HK-2 (cell line): ENCODE data around the gene KLHL11.
"Not testable (repeated sequence)": the region's sequence is repeated elsewhere in the genome, so short reads cannot be mapped to it uniquely, and the experiment has no call there.

Source experiments
- DNase-seq: peaks from one replicate; pipeline ENCODE4 v3.0.0-alpha.2; 2018; ENCODE audit not compliant: unreplicated experiment

The KLHL11 gene

DNA sequence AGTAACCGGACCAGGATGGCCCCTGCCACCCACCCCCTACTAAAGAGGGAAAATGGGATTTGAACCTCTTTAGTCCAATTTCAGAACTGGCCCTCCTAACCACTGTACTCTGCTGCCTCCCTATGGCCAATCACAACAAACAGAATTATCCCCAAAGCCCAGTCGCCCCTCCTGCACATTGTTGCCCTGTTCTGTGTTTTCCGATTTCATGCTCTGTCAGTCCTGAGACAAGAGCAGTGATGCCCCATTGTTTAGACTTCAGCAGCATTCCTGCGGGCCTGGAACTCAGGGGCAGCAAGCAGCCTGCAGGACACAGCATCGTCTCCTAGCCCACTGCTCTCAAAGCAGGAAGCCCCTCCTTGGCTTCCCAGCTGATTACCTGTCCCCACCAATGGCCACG is 20.5 kb upstream of the KLHL11 start:
- no peak for DNase-seq

DNA sequence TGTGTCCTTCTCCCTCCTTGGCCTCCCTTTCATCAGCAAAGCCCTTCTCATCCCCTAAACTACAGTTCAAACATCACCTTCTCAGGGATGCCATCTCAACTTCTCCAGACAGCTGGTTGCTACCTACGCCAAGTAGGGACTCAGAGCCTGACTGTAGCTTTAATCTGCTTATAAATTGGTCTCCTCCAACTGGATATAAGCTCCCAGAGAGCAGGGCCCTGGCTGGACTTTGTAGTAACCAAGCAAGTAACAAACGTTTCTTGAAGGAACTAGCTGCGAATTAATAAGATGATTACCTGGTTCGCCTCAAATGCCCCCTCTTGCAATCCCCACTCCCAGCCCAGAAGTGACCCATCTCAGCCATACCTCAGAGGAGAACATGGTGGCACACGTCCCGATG is 17.5 kb upstream of the KLHL11 start:
- DNase-seq = no peak

DNA sequence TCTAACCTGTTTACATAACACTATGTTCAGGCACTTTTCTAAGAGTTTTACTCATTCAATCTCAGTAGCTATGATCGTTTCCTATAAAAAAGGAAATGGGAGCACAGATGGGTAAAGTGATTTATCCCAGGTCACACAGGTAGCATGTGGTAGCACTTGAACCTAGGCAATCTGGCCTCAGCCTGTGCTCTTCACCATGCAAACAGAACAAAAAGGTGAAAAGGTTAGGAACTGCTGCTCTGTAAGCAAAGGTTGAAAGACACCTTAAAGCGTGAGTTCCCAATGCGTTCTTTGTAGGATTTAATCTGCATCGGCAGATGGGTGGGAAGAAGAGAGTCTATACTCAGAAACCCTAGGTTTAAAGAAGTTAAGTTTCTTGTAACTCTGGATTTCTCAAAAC is 14.9 kb upstream of the KLHL11 start:
- DNase-seq = no peak

DNA sequence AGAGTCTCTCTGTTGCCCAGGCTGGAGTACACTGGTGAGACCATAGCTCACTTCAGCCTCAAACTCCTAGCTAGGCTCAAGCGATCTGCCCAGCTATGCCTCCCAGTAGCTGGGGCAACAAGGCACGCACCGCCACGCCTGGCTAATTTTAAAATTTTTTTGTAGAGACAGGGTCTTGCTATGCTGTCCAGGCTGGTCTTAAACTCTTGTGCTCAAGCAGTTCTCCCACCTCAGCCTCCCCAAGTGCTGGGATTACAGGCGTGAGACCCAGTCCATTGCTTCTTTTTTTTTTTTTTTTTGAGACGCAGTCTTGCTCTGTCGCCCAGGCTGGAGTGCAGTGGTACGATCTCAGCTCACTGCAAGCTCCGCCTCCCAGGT is 9.1 kb upstream of the KLHL11 start:
- not testable (repeated sequence) for DNase-seq

DNA sequence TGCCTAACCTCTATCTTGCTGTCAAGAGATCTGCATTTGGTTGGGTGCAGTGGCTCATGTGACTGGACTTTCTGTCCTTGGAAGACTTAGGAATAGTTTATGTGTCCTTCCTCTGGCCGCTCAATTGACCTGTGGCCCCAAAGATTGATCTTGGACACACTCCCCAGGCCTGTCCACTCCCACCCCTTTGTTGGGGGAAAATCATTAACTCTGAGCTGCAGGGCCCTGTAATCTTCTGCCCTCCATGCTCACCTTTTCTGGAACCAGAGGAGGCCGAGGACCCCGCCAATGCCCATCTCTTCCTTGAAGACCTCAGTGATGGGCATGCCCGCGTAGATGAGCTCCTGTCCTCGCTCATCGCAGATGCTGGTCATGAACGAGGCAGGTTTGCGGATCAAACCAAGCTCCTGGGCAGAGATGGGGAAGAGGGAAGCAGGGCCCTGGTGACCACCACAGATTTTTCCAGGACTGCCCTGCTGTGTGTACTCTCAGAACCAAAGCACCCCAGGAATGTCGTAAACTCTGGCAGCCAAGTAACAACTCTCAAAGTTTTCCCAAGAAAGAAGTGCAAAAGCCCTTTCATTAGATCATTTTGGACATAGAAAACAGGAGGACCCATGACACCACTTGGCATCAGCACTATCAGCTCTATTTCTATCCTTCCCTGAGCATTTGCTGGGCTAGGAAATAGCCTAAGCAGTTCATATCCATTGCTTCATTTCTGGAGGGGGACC is 8.5 kb upstream of the KLHL11 start:
- no peak for DNase-seq

DNA sequence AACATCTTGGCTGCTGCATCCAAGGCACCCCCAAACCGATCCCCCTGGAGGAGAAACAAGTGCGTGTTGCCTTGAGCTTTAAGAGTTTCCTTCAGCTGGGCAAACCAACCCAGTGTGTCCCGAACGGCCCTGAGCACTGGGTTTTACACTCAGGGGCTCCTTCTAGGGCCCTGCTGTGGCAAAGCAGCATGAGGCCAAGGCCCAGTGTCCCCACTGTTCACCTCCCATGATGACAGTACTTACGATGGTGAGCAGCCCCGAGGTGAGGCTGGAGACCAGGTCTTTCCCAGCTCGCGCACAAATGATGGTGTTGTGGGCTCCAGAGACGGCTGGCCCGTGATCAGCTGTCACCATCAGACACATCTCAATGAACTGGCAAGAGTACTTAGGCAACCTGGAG is 6.6 kb upstream of the KLHL11 start:
- no peak for DNase-seq

DNA sequence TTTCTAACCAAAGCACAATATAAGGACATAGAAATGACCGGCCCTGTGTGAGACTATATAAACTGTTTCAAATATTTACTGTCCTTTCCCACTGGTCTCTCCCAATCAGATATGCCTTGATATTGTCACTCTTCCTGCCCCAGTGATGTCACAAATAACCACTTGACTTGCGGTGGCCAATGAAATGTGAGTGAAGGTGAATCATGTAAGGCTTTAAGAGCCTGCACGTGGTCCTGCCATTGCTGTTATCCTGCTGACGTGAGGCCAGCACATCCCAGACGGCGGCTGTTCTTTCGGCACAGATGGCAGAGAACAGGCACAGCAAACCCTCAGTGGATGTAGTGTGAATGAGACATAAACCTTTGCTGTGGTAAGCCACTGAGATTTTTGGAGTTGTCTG is 5.4 kb upstream of the KLHL11 start:
- DNase-seq = no peak

DNA sequence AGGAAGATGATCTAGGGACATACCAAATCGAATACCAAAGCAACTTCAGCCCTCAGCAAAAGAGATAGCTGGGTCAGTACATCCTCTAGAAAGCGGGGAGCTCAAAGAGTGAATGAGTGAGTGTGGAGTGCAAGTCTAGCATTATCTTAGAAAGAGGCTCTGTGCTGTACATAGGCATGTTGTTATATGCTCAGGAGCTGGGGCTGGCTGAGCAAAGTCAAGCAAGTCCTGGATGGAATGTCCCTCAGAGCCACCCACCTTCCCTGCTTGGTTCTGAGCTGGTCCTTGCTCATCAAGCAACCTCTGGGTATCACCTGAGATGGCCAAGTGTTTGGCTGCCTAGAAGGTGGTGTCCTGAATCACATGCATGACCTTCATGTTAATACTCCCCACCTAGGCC is 4.9 kb upstream of the KLHL11 start:
- DNase-seq = no peak

DNA sequence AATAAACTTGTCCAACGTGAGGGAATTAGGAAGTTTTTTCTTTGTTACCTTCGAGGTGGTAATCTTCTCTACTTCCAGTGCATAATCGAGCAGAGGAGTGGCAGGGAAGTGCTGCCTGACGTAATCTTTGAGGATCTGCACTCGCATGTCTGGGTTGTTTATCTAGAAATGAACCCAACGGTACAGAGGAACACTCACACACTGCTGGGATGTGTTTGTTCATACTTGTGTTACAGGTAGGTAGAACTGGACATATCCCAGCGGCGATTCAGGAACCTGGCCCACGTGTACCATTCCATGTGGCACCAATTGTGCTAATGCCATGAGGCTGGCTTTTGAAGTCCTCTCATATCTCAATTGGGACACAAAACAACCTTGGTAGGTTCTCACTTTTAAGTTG is 4.2 kb upstream of the KLHL11 start:
- DNase-seq = no peak

DNA sequence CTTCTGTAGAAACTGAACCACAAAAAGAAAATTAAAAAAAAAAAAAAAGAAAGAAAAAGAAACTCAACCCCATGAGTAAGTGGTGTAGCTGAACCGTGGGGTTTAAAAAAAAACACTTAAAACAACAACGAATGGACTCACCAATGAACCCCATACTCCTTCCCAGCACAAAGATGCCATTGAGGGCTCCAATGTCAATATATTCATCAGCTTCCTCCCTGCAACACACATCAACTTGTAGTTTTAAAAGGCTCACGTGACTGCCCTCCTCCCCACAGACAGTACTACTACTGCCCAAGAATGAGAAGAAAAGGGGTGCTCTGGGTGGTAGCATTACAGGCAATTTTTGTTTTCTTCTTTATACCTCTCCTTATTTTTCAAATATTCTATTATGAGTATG is 3.3 kb upstream of the KLHL11 start:
- DNase-seq = no peak

DNA sequence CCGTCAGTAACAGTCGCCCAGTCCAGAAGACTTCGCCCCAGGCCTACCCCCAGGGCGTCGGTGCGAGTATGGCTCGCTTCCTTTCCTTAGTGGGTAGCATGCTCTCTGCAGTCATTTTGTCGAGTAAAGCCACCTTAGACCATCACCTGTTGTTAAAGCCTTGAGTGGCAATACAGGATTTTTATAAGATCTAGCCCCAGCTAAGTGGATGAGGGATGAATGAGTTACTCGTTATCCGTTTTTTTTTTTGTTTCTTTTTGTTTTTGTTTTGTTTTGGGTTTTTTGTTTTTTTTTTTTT is 322 bp upstream of the KLHL11 start:
- DNase-seq = no peak

DNA sequence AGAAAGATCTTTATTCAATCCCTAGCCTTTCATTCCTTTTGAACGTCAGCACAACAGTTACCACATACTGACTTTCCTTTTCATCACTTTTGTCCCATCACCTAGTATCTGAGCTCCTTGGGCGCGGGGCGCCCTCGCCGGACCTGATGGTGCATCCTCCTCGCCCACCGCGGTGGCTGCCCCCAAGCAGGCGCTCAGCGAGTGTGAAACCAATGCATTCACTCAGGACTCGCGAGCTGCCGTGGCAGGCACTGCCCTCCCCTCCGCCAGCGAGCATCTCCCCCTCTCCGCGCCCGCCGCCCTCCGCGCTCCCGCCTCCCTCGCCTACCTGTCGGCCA is 756 bp downstream of the KLHL11 start:
- DNase-seq = no peak

DNA sequence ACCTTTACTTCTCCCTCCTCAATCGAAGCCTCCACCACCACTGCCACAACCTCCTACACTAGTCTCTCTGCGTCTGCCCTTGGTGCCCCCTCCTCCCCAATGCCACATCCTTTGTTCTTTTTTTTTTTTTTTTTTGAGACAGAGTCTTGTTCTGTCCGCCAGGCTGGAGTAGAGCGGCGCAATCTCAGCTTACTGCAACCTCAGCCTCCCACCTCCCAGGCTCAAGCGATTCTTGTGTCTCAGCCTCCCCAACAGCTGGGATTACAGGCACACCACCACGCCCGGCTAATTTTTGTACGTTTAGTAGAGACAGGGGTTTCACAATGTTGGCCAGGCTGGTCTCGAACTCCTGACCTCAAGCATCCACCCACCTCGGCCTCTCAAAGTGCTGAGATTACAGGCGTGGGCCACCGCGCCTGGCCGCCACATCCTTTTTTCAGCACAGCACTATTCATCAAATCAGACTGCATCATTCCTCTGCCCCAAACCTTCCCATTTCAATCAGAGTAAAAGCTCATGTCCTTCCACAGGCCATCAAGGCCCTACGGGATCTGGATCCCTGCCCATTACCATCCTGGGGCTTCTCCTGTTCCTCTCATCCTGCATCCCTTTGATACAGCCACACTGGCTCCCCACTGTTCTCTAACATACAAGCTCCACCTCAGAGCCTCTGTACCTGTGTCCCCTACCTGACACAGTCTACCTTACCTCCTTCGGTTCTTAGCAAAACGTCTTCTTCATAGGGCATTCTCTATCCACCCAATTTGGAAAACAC is 2.0 kb downstream of the KLHL11 start:
- DNase-seq = no peak

DNA sequence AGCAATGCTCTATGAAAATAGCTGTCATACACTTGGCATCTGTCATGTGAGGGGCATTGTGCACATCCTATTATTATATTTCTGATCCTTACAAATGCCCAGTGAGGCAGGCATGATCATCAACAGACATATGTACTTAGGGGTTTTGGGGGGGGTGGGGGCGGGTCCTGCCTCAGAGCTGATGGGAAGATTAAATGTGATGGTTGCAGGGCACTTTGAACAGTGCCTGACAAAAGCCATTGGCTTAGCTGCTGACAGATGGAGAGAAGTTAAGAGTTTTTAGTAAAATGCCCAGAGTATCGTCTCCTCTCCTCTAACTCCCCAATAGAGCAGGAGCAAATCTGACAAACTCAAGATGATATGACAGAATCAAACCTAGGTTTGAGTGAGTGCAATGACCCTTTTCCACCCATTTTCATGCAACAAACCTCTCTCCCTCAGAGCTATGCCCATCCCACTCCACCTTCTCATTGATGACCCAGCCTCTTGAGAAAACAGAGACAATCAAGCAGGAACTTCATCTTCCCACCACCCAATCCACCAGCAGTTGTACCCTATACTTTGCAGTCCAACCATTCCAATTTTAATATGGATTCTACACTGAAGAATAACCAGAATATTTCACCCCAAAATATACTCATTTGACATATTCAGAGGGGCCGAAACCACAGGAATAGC is 4.8 kb downstream of the KLHL11 start:
- DNase-seq = no peak

DNA sequence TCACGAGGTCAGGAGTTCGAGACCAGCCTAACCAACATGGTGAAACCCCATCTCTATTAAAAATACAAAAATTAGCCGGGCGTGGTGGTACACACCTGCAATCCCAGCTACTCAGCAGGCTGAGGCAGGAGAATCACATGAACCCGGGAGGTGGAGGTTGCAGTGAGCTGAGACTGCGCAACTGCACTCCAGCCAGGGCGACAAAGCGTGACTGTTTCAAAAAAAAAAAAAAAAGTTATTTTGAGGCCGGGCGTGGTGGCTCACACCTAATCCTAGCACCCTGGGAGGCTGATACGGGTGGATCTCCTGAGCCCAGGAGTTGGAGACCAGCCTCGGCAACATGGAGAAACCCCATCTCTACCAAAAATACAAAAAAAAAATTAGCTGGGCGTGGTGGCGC is 13.8 kb downstream of the KLHL11 start:
- DNase-seq = not testable (repeated sequence)

DNA sequence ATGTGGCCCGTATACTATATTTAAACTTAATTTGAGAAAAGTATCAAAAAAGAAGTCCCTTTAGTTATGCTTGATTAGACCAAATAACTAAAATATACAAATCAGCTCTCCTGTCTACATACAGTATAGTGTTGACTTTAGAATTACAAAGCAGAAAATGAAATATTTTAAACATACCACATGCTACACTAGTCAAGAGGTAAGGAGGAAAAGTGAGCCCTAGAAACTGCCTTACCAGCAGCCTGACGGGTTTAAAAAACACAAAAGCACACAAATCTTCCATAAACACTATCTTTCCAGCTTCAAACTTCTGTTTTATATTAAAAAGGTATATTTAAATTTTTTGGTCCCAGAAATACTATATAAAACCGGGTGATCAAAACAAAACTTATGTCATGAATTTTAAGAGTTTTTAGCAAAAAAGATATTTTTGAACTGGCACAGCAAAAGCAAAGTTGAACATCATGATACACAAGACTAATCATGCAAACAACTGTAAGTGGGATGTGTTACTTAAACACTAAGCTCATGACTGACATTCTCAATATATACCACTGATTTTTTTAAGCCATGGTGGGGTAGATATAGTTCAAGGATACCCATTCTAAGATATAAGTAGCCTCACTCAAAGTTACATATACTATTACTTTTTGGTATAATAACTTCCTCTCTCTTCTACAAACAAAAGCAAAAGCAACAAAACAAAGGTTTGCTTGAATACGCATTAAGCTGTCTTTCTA is 15.8 kb downstream of the KLHL11 start:
- DNase-seq = no peak

DNA sequence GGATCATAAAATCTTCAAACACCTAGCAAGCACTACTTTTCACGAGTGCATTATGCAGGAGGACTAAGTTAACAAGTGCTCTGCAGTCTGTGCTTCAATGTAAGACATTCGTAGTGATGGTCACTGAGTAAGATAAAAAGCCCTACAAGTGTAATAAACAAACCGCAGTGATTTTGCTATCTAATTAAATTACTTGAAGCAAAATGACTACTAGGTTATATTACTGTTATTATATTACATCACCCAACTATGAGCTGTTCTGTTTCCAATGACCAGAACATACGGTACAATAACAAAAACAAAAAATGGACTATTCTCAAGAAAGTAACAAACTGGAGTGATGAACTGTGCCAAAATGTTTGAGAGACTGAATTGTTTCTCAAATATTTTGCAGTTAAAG is 16.4 kb downstream of the KLHL11 start:
- no peak for DNase-seq

DNA sequence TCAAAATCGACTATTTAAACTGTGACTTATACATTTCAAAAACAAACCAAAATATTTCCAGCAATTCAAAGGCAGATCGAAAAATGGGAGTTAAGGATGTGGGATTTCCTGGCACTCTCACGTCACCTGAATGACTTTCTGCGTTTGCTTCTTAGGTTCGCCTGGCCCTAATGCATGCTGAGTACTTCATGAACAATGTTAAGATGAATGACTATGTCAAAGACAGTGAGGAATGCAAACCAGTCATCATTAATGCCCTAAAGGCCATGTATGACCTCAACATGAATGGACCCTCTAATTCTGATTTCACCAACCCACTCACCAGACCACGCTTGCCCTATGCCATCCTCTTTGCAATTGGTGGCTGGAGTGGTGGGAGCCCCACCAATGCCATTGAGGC is 20.3 kb downstream of the KLHL11 start:
- DNase-seq = no peak

DNA sequence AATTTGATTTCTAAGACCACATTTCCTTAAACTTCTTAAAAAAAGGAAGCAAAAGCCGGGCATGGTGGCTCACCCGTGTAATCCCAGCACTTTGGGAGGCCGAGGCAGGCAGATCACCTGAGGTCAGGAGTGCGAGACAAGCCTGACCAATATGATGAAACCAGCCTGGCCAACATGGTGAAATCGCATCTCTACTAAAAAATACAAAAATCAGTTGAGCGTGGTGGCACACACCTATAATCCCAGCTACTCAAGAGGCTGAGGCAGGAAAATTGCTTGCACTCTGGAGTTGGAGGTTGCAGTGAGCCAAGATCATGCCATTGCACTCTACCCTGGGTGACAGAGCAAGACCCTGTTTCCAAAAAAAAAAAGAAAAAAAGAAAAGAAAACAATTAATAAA is 24.4 kb downstream of the KLHL11 start:
- DNase-seq = not testable (repeated sequence)

DNA sequence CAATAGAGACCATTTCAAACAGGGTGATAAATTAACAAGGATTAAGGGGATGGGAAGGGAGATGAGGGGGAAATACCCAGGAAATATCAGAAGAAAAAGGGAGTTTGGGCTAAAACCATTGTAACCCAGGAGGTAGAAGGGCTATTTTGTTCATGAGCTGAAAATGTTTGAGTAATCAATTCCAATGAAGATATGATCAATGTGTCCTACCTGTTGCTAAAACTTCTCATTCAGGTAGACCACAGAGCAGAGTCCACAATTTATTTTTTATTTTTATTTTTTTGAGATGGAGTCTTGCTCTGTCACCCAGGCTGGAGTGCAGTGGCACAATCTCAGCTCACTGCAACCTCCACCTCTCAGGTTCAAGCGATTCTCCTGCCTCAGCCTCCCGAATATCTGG is 25.8 kb downstream of the KLHL11 start:
- not testable (repeated sequence) for DNase-seq

DNA sequence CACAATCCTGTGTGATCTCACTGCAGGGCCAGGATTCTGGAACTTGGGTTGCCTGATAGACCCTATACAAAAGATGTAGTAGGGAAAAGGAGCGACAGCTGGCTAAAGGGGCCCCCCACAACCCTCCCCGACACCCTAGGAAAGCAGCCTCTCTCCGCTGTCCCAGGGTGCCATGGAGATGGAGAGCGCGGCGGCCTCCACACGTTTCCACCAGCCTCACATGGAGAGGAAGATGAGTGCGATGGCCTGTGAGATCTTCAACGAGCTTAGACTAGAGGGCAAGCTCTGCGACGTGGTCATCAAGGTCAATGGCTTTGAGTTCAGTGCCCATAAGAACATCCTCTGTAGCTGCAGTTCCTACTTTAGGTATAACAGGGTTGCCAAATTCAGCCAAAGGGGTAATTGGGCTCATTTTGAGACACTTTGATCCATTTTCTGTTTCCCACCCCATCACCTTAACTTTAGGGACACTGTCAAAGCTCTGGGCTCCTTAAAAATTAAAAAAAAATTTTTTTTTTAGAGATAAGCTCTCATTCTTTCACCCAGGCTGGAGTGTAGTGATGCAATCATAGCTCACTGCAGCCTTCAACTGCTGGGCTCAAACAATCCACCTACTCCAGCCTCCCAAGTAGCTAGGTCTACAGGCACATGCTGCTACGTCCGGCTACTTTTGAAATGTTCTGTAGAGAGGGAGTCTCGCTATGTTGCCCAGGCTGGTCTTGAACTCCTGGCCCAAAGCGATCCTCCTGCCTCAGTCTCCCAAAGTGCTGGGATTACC is 27.3 kb downstream of the KLHL11 start, which contains the start of gene KLHL10:
Gene KLHL10 (plus strand): TSS at position 65 of the 778 bp plus-strand sequence. CDS start 108 bp downstream, at position 173.
- DNase-seq = no peak
